ENCODE measurements around the gene ZNF543. TPM values are rescaled to one million over a fixed set of nuclear protein-coding genes. Genes with fewer than 3 reads are reported as not detected.
A peak's percentile ranks its signal among the peaks of the same experiment; 100 is the strongest.

Gene ZNF543
- total and polyA plus RNA-seq, 9 of the 15 experiments (the other 6 are each of a cell fraction or from before 2014, with no cell fraction given): 0.14 to 5.5 (median 2.4) TPM

DNA sequence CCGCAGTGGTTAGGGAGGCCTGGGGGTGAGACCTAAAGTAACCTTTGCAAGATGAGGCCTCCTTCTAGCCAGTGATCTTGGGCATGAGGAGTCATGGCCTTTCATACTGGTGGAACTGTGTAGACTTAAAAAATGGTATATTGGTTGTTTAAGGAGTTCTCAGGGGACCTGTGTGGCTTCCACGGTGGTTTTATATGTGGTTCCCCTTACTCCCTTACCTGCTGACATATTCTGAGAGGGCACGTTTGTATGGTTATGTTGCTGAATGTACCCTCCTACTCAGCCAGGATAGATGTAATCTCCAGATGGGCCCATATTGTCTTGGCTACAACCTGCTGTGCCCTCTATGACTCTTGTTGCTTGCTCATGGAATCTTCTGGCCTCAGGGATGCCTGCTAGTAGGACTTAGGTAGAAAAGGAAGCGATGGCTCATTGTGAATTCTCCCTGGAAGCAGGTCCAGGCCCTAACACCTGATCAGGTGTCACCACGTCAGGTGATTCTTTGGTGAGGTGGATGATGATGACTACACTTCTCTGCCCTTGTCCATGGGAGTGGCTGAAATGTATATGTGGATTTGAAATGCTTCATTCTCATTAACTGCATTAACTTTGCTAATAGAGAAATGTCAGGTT is 38.1 kb upstream of the ZNF543 start:
- Histone ChIP-seq H3K27me3 (ENCODE audit: control insufficient read depth in 2 of 2, insufficient read depth in 2 of 2, low read length in 2 of 2) (no peaks in the 10 kb centered on the region), H3K79me2 (ENCODE audit: control insufficient read depth, insufficient read depth, low read length) (peaks cover 71% of the 10 kb centered on the region), H3K9me1 (ENCODE audit: control insufficient read depth, insufficient read depth, low read length) (peaks cover 4% of the 10 kb centered on the region), H3K27ac (ENCODE audit: extremely low read depth, low read depth, low read length) (no peak overlapping the region; the same call in 2 of the 3 replicates), H2AFZ (ENCODE audit: low read depth, low read length) (no peak overlapping the region), H3K9me3 (replicated peaks; ENCODE audit: control insufficient read depth, insufficient read depth, low read depth, low read length) (no peaks in the 10 kb centered on the region), H3K9ac (ENCODE audit: insufficient read depth in 1 of 2, low read depth in 2 of 2, low read length in 2 of 2) (peak overlapping the region in 1 of 2 experiments; percentile 44; a peak in 2 of 4 replicates), H3K36me3 (ENCODE audit: control insufficient read depth, insufficient read depth, low read length) (peaks cover 54% of the 10 kb centered on the region), H3K4me2 (ENCODE audit: insufficient read depth, low read length) (peak overlapping the region; percentile 75), H3K4me1 (replicated peaks in 1 of 2; ENCODE audit: control insufficient read depth in 2 of 2, insufficient read depth in 2 of 2, low read length in 2 of 2) (peaks cover 0 to 14% of the 10 kb centered on the region in 2 experiments; a peak in 3 of 5 replicates), H3K4me3 (peak overlapping the region; percentile 67), H4K20me1 (replicated peaks; ENCODE audit: control insufficient read depth, insufficient read depth, low read length) (peaks cover 14% of the 10 kb centered on the region; the same call in 1 of the 2 replicates)
- TF ChIP-seq ARID2 (IDR thresholded peaks at IDR 0.05) (no peak), PHF21A (IDR thresholded peaks at IDR 0.05; ENCODE audit: borderline replicate concordance, low read depth) (no peak)
- in situ Hi-C loops (cut with MboI) (no loop called here), intact Hi-C loops (cut with micrococcal nuclease) (loop anchor here (5.0 kb wide), 1 partner anchor 40 kb away; the partner anchor contains the start of gene ZNF805)
- DNase-seq (ENCODE audit: extremely low read depth in 1 of 4, low spot score in 3 of 4) (no peak), ATAC-seq (no peak), FAIRE-seq (no peak)
- BruUV-seq (replicated peaks): no TSS peak
- ChIA-PET POLR2A (no interaction called here), CTCF (ENCODE audit: low intra/inter-chr PET ratio) (no interaction called here)
- WGBS (ENCODE audit: insufficient coverage, low coverage, missing lambda C conversion rate): 70% methylated on average over 5 of the region's 5 CpGs

DNA sequence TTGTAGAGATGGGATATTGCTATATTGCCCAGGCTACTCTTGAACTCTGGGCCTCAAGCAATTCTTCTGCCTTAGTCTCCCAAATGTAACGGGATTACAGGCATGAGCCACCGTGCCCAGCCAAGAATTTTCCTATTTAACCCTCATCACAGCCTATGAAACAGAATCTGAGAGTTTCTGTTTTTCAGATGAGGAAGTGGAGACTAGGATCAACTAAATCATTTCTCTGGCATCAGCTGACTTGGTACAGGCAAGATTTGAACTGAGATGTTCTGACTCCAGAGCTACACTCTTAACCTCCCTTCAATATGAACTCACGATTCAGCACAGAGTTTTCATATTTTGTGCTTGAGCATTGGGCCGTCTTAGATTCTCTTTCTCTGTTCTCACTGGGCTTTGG is 31.9 kb upstream of the ZNF543 start:
- Histone ChIP-seq H2AFZ (ENCODE audit: low read depth, low read length) (no peak overlapping the region), H3K79me2 (ENCODE audit: control insufficient read depth, insufficient read depth, low read length) (peaks cover 82% of the 10 kb centered on the region), H3K9ac (ENCODE audit: insufficient read depth in 1 of 2, low read depth in 2 of 2, low read length in 2 of 2) (no peak overlapping the region), H3K4me2 (ENCODE audit: insufficient read depth, low read length) (no peak overlapping the region), H3K4me1 (replicated peaks in 1 of 2; ENCODE audit: control insufficient read depth in 2 of 2, insufficient read depth in 2 of 2, low read length in 2 of 2) (no peaks in the 10 kb centered on the region), H3K9me1 (ENCODE audit: control insufficient read depth, insufficient read depth, low read length) (no peaks in the 10 kb centered on the region), H3K4me3 (no peak overlapping the region), H3K9me3 (replicated peaks; ENCODE audit: control insufficient read depth, insufficient read depth, low read depth, low read length) (peaks cover 5% of the 10 kb centered on the region; the same call in 1 of the 2 replicates), H3K27ac (ENCODE audit: extremely low read depth, low read depth, low read length) (no peak overlapping the region), H3K36me3 (ENCODE audit: control insufficient read depth, insufficient read depth, low read length) (peaks cover 97% of the 10 kb centered on the region), H3K27me3 (ENCODE audit: control insufficient read depth in 2 of 2, insufficient read depth in 2 of 2, low read length in 2 of 2) (no peaks in the 10 kb centered on the region), H4K20me1 (replicated peaks; ENCODE audit: control insufficient read depth, insufficient read depth, low read length) (no peaks in the 10 kb centered on the region)
- no peak for DNase-seq (ENCODE audit: extremely low read depth in 1 of 4, low spot score in 3 of 4)
- in situ Hi-C loops (cut with MboI): no loop called here
- FAIRE-seq: no peak
- WGBS (ENCODE audit: insufficient coverage, low coverage, missing lambda C conversion rate): 91% methylated on average over 4 of the region's 4 CpGs
- ChIA-PET POLR2A (interaction anchor here (0.9 kb wide), 1 partner anchor 15 kb away, joined by 4 read pairs; no protein-coding TSS in a partner anchor), CTCF (ENCODE audit: low intra/inter-chr PET ratio) (no interaction called here)
- no peak for ATAC-seq
- BruUV-seq (replicated peaks): no TSS peak
- intact Hi-C loops (cut with micrococcal nuclease): no loop called here
- TF ChIP-seq MCM3 (IDR thresholded peaks at IDR 0.05) (no peak), TBL1XR1 (IDR thresholded peaks at IDR 0.05; ENCODE audit: low read length in 2 of 2) (no peak), PHB (CRISPR knock-in tag; IDR thresholded peaks at IDR 0.05) (no peak), HDAC1 (IDR thresholded peaks at IDR 0.05) (no peak), U2AF2 (optimal IDR thresholded peaks at IDR 0.05; ENCODE audit: low read depth, low read length) (no peak), FOXJ3 (CRISPR knock-in tag; IDR thresholded peaks at IDR 0.05) (no peak), MEF2A (IDR thresholded peaks at IDR 0.05; ENCODE audit: control insufficient read depth, low read depth, low read length) (no peak)
- TF ChIP-seq, protein P1, sequence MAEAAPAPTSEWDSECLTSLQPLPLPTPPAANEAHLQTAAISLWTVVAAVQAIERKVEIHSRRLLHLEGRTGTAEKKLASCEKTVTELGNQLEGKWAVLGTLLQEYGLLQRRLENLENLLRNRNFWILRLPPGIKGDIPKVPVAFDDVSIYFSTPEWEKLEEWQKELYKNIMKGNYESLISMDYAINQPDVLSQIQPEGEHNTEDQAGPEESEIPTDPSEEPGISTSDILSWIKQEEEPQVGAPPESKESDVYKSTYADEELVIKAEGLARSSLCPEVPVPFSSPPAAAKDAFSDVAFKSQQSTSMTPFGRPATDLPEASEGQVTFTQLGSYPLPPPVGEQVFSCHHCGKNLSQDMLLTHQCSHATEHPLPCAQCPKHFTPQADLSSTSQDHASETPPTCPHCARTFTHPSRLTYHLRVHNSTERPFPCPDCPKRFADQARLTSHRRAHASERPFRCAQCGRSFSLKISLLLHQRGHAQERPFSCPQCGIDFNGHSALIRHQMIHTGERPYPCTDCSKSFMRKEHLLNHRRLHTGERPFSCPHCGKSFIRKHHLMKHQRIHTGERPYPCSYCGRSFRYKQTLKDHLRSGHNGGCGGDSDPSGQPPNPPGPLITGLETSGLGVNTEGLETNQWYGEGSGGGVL (CRISPR knock-in tag; IDR thresholded peaks at IDR 0.05): no peak
- TF ChIP-seq, protein P2, sequence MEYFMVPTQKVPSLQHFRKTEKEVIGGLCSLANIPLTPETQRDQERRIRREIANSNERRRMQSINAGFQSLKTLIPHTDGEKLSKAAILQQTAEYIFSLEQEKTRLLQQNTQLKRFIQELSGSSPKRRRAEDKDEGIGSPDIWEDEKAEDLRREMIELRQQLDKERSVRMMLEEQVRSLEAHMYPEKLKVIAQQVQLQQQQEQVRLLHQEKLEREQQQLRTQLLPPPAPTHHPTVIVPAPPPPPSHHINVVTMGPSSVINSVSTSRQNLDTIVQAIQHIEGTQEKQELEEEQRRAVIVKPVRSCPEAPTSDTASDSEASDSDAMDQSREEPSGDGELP (CRISPR knock-in tag; IDR thresholded peaks at IDR 0.05; ENCODE audit: borderline replicate concordance): no peak
- TF ChIP-seq, protein P3, sequence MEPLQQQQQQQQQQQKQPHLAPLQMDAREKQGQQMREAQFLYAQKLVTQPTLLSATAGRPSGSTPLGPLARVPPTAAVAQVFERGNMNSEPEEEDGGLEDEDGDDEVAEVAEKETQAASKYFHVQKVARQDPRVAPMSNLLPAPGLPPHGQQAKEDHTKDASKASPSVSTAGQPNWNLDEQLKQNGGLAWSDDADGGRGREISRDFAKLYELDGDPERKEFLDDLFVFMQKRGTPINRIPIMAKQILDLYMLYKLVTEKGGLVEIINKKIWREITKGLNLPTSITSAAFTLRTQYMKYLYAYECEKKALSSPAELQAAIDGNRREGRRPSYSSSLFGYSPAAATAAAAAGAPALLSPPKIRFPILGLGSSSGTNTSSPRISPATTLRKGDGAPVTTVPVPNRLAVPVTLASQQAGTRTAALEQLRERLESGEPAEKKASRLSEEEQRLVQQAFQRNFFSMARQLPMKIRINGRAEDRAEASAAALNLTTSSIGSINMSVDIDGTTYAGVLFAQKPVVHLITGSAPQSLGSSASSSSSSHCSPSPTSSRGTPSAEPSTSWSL (CRISPR knock-in tag; IDR thresholded peaks at IDR 0.05; ENCODE audit: borderline replicate concordance): no peak
